ENCODE measurements around the gene PHACTR1. TPM values are rescaled to one million over a fixed set of nuclear protein-coding genes. Genes with fewer than 3 reads are reported as not detected.

The PHACTR1 gene
- total RNA-seq, 4 donors from 2014 or later, result 12.6 to 17.7 (median 17.1) TPM

- no peak for DNase-seq (ENCODE audit: low spot score)
- peak in 1 of 3 donors; percentile 33 for TF ChIP-seq CTCF (IDR thresholded peaks at IDR 0.05)
- no peak for ATAC-seq (ENCODE audit: low FRiP score)
Observed at GRCh38 chr6:12911427-12911826, 194.9 kb downstream of the PHACTR1 start.

GRCh38 chr6:12913201-12913600, 196.6 kb downstream of the PHACTR1 start:
- no peak for TF ChIP-seq CTCF (IDR thresholded peaks at IDR 0.05)
- DNase-seq (ENCODE audit: low spot score) (no peak), ATAC-seq (ENCODE audit: low FRiP score) (no peak)

GRCh38 chr6:12916006-12916405, 199.4 kb downstream of the PHACTR1 start:
- DNase-seq (ENCODE audit: low spot score) (no peak), ATAC-seq (ENCODE audit: low FRiP score) (no peak)
- no peak for TF ChIP-seq CTCF (IDR thresholded peaks at IDR 0.05)

GRCh38 chr6:12916420-12917136, 200.0 kb downstream of the PHACTR1 start:
- ATAC-seq (ENCODE audit: low FRiP score), result no peak
- no peak for DNase-seq (ENCODE audit: low spot score)
- TF ChIP-seq CTCF (IDR thresholded peaks at IDR 0.05), result no peak

GRCh38 chr6:12921467-12921866, 204.9 kb downstream of the PHACTR1 start:
- no peak for TF ChIP-seq CTCF (IDR thresholded peaks at IDR 0.05)
- ATAC-seq (ENCODE audit: low FRiP score) (no peak), DNase-seq (ENCODE audit: low spot score) (no peak)

- ATAC-seq (ENCODE audit: low FRiP score) (no peak), DNase-seq (ENCODE audit: low spot score) (no peak)
- TF ChIP-seq CTCF (IDR thresholded peaks at IDR 0.05), result no peak
Observed at GRCh38 chr6:12923644-12924235, 207.2 kb downstream of the PHACTR1 start.

- no peak for TF ChIP-seq CTCF (IDR thresholded peaks at IDR 0.05)
- ATAC-seq (ENCODE audit: low FRiP score), result no peak
- no peak for DNase-seq (ENCODE audit: low spot score)
Observed at GRCh38 chr6:12924911-12925310, 208.3 kb downstream of the PHACTR1 start.
